PFSK-1 (cell line): ENCODE data around the gene ZBTB26.

Source experiments
- FOXP2 ChIP-seq: optimal IDR thresholded peaks from 2 replicates; pipeline ENCODE3; 2011; ENCODE audit warnings: borderline replicate concordance, control low read depth, inconsistent platforms; ENCODE audit not compliant: insufficient read depth; ENCODE audit errors: extremely low read length, extremely low read depth
- POLR2AphosphoS5 ChIP-seq: IDR thresholded peaks from 2 replicates; pipeline ENCODE4 v1.6.1; 2012; ENCODE audit warnings: low read depth, mild to moderate bottlenecking, control low read depth, low read length, moderate library complexity
- TAF1 ChIP-seq: IDR thresholded peaks from 2 replicates; pipeline ENCODE4 v1.6.1; 2012; ENCODE audit warnings: low read length, control low read depth, borderline replicate concordance; ENCODE audit not compliant: insufficient read depth

DNA sequence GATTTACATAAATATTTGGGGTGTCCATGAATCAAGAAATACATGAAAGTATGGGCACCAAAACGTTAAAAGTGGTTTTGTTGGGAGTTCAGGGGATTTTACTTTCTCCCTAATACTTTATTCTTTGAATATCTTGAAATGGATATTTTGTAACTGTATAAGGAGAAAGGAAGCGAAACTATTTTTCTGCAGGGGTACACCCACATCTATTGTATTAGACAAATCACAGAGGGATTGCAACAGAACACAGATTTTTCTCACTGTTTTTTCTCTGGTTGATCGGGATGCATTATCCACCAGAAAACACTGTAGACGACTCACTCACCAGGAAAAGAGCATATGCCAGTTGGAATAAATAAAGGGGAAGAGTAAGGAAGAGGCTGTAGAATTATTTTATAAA is 8.3 kb upstream of the ZBTB26 start:
- no peak for TF ChIP-seq FOXP2
- no peak for TF ChIP-seq TAF1
- TF ChIP-seq POLR2AphosphoS5: no peak
